Measurements from ENCODE around the gene TMC2.

The TMC2 gene

GRCh38 chr20:2528671-2529271 lies 7.6 kb upstream of the TMC2 start:
- Histone ChIP-seq H3K4me2 (ENCODE audit: low read length) (no peak overlapping the region), H4K20me1 (ENCODE audit: control insufficient read depth, insufficient read depth, low read depth, low read length) (no peaks in the 10 kb centered on the region), H3F3A (ENCODE audit: control insufficient read depth, insufficient read depth) (no peaks in the 10 kb centered on the region), H3K4me1 (ENCODE audit: control insufficient read depth, low read length) (peaks cover 10% of the 10 kb centered on the region), H3K27ac (ENCODE audit: low read depth, low read length) (no peak overlapping the region), H3K4me3 (ENCODE audit: low read length) (no peak overlapping the region), H3K27me3 (ENCODE audit: control insufficient read depth, low read length) (peaks cover 22% of the 10 kb centered on the region), H3K9me3 (ENCODE audit: control insufficient read depth, insufficient read depth, low read length) (no peaks in the 10 kb centered on the region), H3K79me2 (ENCODE audit: control insufficient read depth, low read length) (no peaks in the 10 kb centered on the region), H3K9me2 (replicated peaks; ENCODE audit: control insufficient read depth, low read length) (no peaks in the 10 kb centered on the region), H3K36me3 (ENCODE audit: control insufficient read depth, low read length) (no peaks in the 10 kb centered on the region)
- no peak for TF ChIP-seq CTCF (IDR thresholded peaks at IDR 0.05; ENCODE audit: low read depth, low read length, poor library complexity, severe bottlenecking)
- TF ChIP-seq EZH2phosphoT487 (IDR thresholded peaks at IDR 0.05; ENCODE audit: borderline replicate concordance, low read length), result no peak

GRCh38 chr20:2533118-2533517 lies 3.3 kb upstream of the TMC2 start:
- Histone ChIP-seq H3K4me2 (ENCODE audit: low read length) (no peak overlapping the region), H3K9me3 (ENCODE audit: control insufficient read depth, insufficient read depth, low read length) (no peaks in the 10 kb centered on the region), H3K4me1 (ENCODE audit: control insufficient read depth, low read length) (no peaks in the 10 kb centered on the region), H4K20me1 (ENCODE audit: control insufficient read depth, insufficient read depth, low read depth, low read length) (no peaks in the 10 kb centered on the region), H3K27me3 (ENCODE audit: control insufficient read depth, low read length) (0 out of 2 replicates have a peak, but pooled peaks cover 7% of the 10 kb centered on the region), H3K27ac (ENCODE audit: low read depth, low read length) (no peak overlapping the region), H3K9me2 (replicated peaks; ENCODE audit: control insufficient read depth, low read length) (no peaks in the 10 kb centered on the region), H3K36me3 (ENCODE audit: control insufficient read depth, low read length) (no peaks in the 10 kb centered on the region), H3K79me2 (ENCODE audit: control insufficient read depth, low read length) (no peaks in the 10 kb centered on the region), H3F3A (ENCODE audit: control insufficient read depth, insufficient read depth) (no peaks in the 10 kb centered on the region), H3K4me3 (ENCODE audit: low read length) (no peak overlapping the region)
- TF ChIP-seq EZH2phosphoT487 (IDR thresholded peaks at IDR 0.05; ENCODE audit: borderline replicate concordance, low read length), result no peak
- no peak for TF ChIP-seq CTCF (IDR thresholded peaks at IDR 0.05; ENCODE audit: low read depth, low read length, poor library complexity, severe bottlenecking)

DNA sequence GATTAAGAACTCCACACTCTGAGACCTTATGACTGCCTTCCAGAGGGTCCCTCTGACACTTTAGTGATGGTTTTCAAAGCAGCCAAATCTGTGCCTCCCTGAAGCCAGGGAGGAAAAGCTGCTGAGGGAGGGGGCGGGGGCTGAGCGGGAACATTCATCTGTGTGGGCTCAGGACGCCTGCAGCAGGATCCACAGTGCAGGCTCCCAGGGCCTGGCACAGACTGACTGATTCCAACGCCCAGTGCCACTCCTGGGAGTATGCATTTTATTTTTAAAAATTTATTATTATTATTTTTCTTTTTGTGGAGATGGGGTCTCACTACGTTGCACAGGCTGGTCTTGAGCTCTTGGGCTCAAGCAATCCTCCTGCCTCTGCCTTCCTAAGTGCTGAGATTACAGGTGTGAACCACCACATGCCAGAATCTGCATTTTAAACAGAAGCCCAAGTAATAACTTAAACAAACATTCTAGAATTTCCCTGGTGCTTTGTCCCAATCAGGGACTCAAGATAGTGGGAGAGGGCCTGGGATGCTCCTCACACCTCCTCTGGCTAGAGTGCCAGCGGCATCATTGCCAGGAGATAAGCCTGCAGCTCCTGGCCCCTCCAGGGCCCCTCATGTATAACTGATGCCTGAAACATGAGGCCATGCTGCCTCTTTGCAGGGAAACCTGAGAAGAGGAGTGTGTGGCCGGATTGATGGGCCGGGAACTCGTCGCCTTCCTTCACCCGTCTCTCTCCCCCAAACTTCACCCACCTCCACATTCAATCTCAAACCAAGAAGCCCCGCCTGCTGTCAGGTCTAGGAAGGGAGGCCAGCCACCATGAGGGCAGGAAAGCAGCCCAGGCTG lies 438 bp upstream of the TMC2 start:
- Histone ChIP-seq H3K4me1 (ENCODE audit: control insufficient read depth, low read length) (no peaks in the 10 kb centered on the region), H3K27ac (ENCODE audit: low read depth, low read length) (no peak overlapping the region), H3K9me3 (ENCODE audit: control insufficient read depth, insufficient read depth, low read length) (no peaks in the 10 kb centered on the region), H4K20me1 (ENCODE audit: control insufficient read depth, insufficient read depth, low read depth, low read length) (no peaks in the 10 kb centered on the region), H3F3A (ENCODE audit: control insufficient read depth, insufficient read depth) (no peaks in the 10 kb centered on the region), H3K27me3 (ENCODE audit: control insufficient read depth, low read length) (peaks cover 3% of the 10 kb centered on the region), H3K9me2 (replicated peaks; ENCODE audit: control insufficient read depth, low read length) (no peaks in the 10 kb centered on the region), H3K4me2 (ENCODE audit: low read length) (no peak overlapping the region), H3K79me2 (ENCODE audit: control insufficient read depth, low read length) (no peaks in the 10 kb centered on the region), H3K36me3 (ENCODE audit: control insufficient read depth, low read length) (no peaks in the 10 kb centered on the region), H3K4me3 (ENCODE audit: low read length) (no peak overlapping the region)
- no peak for TF ChIP-seq CTCF (IDR thresholded peaks at IDR 0.05; ENCODE audit: low read depth, low read length, poor library complexity, severe bottlenecking)
- TF ChIP-seq EZH2phosphoT487 (IDR thresholded peaks at IDR 0.05; ENCODE audit: borderline replicate concordance, low read length), result no peak
